AG10803 (cell line): ENCODE results near the gene AMOTL1.

Source experiments
- DNase-seq: peaks from one replicate; pipeline ENCODE4 v3.0.0; 2010; ENCODE audit warnings: low read depth
- H3K4me3 ChIP-seq: 2 replicates; pipeline ENCODE4 v1.5.1; 2011; ENCODE audit warnings: mild to moderate bottlenecking, low read length, control low read depth
- CTCF ChIP-seq: conservative IDR thresholded peaks from 2 replicates; pipeline ENCODE4 v1.5.1; 2011; ENCODE audit warnings: mild to moderate bottlenecking, low read length, control low read depth, inconsistent platforms

AMOTL1 gene

GRCh38 chr11:94760296-94760695, 7.9 kb upstream of the AMOTL1 start:
- no peak for DNase-seq
- H3K4me3 ChIP-seq = no peak overlapping the region
- no peak for TF ChIP-seq CTCF

- DNase-seq = no peak
- peak; percentile 39 for TF ChIP-seq CTCF
- H3K4me3 ChIP-seq = no peak overlapping the region
Observed at GRCh38 chr11:94762208-94762607, 5.9 kb upstream of the AMOTL1 start.

- H3K4me3 ChIP-seq = no peak overlapping the region
- no peak for DNase-seq
- no peak for TF ChIP-seq CTCF
Observed at GRCh38 chr11:94762995-94763394, 5.2 kb upstream of the AMOTL1 start.

- no peak for DNase-seq
Observed at GRCh38 chr11:94766713-94767206, 1.4 kb upstream of the AMOTL1 start.

GRCh38 chr11:94767291-94767690, 865 bp upstream of the AMOTL1 start:
- no peak for TF ChIP-seq CTCF
- no peak for DNase-seq
- no peak overlapping the region for H3K4me3 ChIP-seq

More at GRCh38 chr11:94766713-94767206, 1.4 kb upstream of the AMOTL1 start:
- no peak for TF ChIP-seq CTCF
- no peak overlapping the region for H3K4me3 ChIP-seq

- no peak for TF ChIP-seq CTCF
- peak overlapping the region; percentile 93 for H3K4me3 ChIP-seq
Observed at GRCh38 chr11:94768602-94769541, 716 bp downstream of the AMOTL1 start.

GRCh38 chr11:94769880-94770279, 1.7 kb downstream of the AMOTL1 start:
- peak overlapping the region; percentile 93 for H3K4me3 ChIP-seq
- TF ChIP-seq CTCF = no peak
- DNase-seq = no peak

More at GRCh38 chr11:94768602-94769541, 716 bp downstream of the AMOTL1 start:
- DNase-seq = no peak
